ENCODE results near the gene BCAM. TPM values are rescaled to one million over a fixed set of nuclear protein-coding genes. Genes with fewer than 3 reads are reported as not detected.

The BCAM gene
- total and polyA plus RNA-seq, 10 of the 15 experiments (the other 5 are each of a cell fraction or from before 2014, with no cell fraction given), result 0.10 to 0.64 TPM; not detected in 8

GRCh38 chr19:44848036-44848811, 39.3 kb downstream of the BCAM start (continued):
- no peak for TF ChIP-seq ZBTB4 (CRISPR knock-in tag; IDR thresholded peaks at IDR 0.05)
- TF ChIP-seq RBBP5 (conservative IDR thresholded peaks at IDR 0.05), result no peak
- TF ChIP-seq RELA (IDR thresholded peaks at IDR 0.05; ENCODE audit: borderline replicate concordance, partially characterized antibody), result no peak

GRCh38 chr19:44848812-44849447, 40.0 kb downstream of the BCAM start:
- Histone ChIP-seq H3K9ac (ENCODE audit: control insufficient read depth, insufficient read depth, low read length) (no peak overlapping the region), H3K9me3 (replicated peaks; ENCODE audit: control insufficient read depth, insufficient read depth, low read length) (no peaks in the 10 kb centered on the region), H3K4me3 (no peak overlapping the region), H2AFZ (ENCODE audit: control insufficient read depth, low read depth, low read length) (no peak overlapping the region), H3K4me1 (ENCODE audit: control insufficient read depth, insufficient read depth, low read length) (peaks cover 8% of the 10 kb centered on the region), H3K27me3 (replicated peaks in 1 of 2; ENCODE audit: control insufficient read depth in 2 of 2, insufficient read depth in 2 of 2, low read length in 1 of 2) (peaks cover 9 to 11% of the 10 kb centered on the region in 2 experiments), H4K20me1 (ENCODE audit: control insufficient read depth, insufficient read depth) (no peaks in the 10 kb centered on the region), H3K36me3 (ENCODE audit: control insufficient read depth in 2 of 2, insufficient read depth in 2 of 2, low read length in 1 of 2) (no peaks in the 10 kb centered on the region), H3K27ac (ENCODE audit: control insufficient read depth, insufficient read depth) (no peak overlapping the region), H3K79me2 (ENCODE audit: control insufficient read depth, insufficient read depth, low read length) (no peaks in the 10 kb centered on the region), H3K4me2 (ENCODE audit: control insufficient read depth, insufficient read depth) (no peak overlapping the region)
- ChIA-PET SMC1A (ENCODE audit: uncharacterized antibody, unreplicated experiment) (no interaction called here), POLR2A (interaction anchor here (0.6 kb wide), 1 partner anchor 682 kb away, joined by 3 read pairs; no protein-coding TSS in a partner anchor), CTCF (interaction anchor here (0.6 to 1.0 kb wide), 3 partner anchors 195 to 266 kb away, joined by 3 read pairs; no protein-coding TSS in a partner anchor), RAD21 (ENCODE audit: unreplicated experiment) (no interaction called here)
- no peak for DNase-seq (ENCODE audit: low read depth, low spot score)
- no peak for ATAC-seq
- WGBS (ENCODE audit: insufficient coverage, insufficient replicate concordance, low lambda C conversion rate, missing lambda C conversion rate), result 21% methylated on average over 18 of the region's 18 CpGs
- in situ Hi-C loops (cut with MboI) (no loop called here), intact Hi-C loops (cut with micrococcal nuclease; ENCODE audit: unreplicated experiment) (loop anchor here (5.0 to 10.0 kb wide), 2 partner anchors 43 to 194 kb away; partner anchors contain the start of gene TOMM40)
- BruUV-seq (replicated peaks), result no TSS peak
- no peak for FAIRE-seq
- TF ChIP-seq STAT1 (conservative IDR thresholded peaks at IDR 0.05) (no peak), IKZF2 (IDR thresholded peaks at IDR 0.05) (no peak), CREB1 (IDR thresholded peaks at IDR 0.05; ENCODE audit: low read depth) (no peak)
- TF ChIP-seq, protein P1, sequence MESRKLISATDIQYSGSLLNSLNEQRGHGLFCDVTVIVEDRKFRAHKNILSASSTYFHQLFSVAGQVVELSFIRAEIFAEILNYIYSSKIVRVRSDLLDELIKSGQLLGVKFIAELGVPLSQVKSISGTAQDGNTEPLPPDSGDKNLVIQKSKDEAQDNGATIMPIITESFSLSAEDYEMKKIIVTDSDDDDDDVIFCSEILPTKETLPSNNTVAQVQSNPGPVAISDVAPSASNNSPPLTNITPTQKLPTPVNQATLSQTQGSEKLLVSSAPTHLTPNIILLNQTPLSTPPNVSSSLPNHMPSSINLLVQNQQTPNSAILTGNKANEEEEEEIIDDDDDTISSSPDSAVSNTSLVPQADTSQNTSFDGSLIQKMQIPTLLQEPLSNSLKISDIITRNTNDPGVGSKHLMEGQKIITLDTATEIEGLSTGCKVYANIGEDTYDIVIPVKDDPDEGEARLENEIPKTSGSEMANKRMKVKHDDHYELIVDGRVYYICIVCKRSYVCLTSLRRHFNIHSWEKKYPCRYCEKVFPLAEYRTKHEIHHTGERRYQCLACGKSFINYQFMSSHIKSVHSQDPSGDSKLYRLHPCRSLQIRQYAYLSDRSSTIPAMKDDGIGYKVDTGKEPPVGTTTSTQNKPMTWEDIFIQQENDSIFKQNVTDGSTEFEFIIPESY (IDR thresholded peaks at IDR 0.05), result no peak
- TF ChIP-seq, protein P2, sequence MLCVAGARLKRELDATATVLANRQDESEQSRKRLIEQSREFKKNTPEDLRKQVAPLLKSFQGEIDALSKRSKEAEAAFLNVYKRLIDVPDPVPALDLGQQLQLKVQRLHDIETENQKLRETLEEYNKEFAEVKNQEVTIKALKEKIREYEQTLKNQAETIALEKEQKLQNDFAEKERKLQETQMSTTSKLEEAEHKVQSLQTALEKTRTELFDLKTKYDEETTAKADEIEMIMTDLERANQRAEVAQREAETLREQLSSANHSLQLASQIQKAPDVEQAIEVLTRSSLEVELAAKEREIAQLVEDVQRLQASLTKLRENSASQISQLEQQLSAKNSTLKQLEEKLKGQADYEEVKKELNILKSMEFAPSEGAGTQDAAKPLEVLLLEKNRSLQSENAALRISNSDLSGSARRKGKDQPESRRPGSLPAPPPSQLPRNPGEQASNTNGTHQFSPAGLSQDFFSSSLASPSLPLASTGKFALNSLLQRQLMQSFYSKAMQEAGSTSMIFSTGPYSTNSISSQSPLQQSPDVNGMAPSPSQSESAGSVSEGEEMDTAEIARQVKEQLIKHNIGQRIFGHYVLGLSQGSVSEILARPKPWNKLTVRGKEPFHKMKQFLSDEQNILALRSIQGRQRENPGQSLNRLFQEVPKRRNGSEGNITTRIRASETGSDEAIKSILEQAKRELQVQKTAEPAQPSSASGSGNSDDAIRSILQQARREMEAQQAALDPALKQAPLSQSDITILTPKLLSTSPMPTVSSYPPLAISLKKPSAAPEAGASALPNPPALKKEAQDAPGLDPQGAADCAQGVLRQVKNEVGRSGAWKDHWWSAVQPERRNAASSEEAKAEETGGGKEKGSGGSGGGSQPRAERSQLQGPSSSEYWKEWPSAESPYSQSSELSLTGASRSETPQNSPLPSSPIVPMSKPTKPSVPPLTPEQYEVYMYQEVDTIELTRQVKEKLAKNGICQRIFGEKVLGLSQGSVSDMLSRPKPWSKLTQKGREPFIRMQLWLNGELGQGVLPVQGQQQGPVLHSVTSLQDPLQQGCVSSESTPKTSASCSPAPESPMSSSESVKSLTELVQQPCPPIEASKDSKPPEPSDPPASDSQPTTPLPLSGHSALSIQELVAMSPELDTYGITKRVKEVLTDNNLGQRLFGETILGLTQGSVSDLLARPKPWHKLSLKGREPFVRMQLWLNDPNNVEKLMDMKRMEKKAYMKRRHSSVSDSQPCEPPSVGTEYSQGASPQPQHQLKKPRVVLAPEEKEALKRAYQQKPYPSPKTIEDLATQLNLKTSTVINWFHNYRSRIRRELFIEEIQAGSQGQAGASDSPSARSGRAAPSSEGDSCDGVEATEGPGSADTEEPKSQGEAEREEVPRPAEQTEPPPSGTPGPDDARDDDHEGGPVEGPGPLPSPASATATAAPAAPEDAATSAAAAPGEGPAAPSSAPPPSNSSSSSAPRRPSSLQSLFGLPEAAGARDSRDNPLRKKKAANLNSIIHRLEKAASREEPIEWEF (IDR thresholded peaks at IDR 0.05; ENCODE audit: insufficient replicate concordance, low read depth, low read length), result no peak
